ENCODE results near the gene PTPRN. TPM values are rescaled to one million over a fixed set of nuclear protein-coding genes. Genes with fewer than 3 reads are reported as not detected.

PTPRN gene
- total RNA-seq, 1 experiment from 2014 or later = 0.30 TPM

GRCh38 chr2:219293736-219294231, 15.4 kb downstream of the PTPRN start:
- POLR2A ChIA-PET (ENCODE audit: low non-redundant PET) = no interaction called here
- Histone ChIP-seq H3K27me3 (replicated peaks; ENCODE audit: insufficient read depth, low read depth, low read length, poor library complexity) (peaks cover under 1% of the 10 kb centered on the region), H3K9me3 (ENCODE audit: low read depth, low read length, poor library complexity, severe bottlenecking) (no peaks in the 10 kb centered on the region), H3K4me3 (ENCODE audit: low read depth, low read length, poor library complexity, severe bottlenecking) (no peak overlapping the region), H3K4me1 (ENCODE audit: insufficient read depth, low read length, poor library complexity, severe bottlenecking) (peaks cover 7% of the 10 kb centered on the region), H3K27ac (ENCODE audit: low read depth, low read length, poor library complexity, severe bottlenecking) (no peak overlapping the region), H3K36me3 (ENCODE audit: insufficient read depth, low read length, poor library complexity, severe bottlenecking) (no peaks in the 10 kb centered on the region)
- intact Hi-C loops (cut with micrococcal nuclease; ENCODE audit: unreplicated experiment) = loop anchor here (1.0 to 10.0 kb wide), 4 partner anchors 80 to 439 kb away; partner anchors contain the start of genes NHEJ1 and WNT6
- TF ChIP-seq CTCF (conservative IDR thresholded peaks at IDR 0.05; ENCODE audit: low read depth, low read length) (no peak), EZH2 (IDR thresholded peaks at IDR 0.05; ENCODE audit: borderline replicate concordance, low read depth, low read length, poor library complexity, severe bottlenecking) (no peak)
- CTCF ChIA-PET = no interaction called here
- DNase-seq (ENCODE audit: low spot score) = no peak
- BruUV-seq (replicated peaks) = no TSS peak

GRCh38 chr2:219292616-219293015, 16.6 kb downstream of the PTPRN start:
- intact Hi-C loops (cut with micrococcal nuclease; ENCODE audit: unreplicated experiment) = loop anchor here (10.0 kb wide), 2 partner anchors 238 to 438 kb away; partner anchors contain the start of gene WNT6
- ChIA-PET CTCF (no interaction called here), POLR2A (ENCODE audit: low non-redundant PET) (no interaction called here)
- no TSS peak for BruUV-seq (replicated peaks)
- no peak for TF ChIP-seq EZH2 (IDR thresholded peaks at IDR 0.05; ENCODE audit: borderline replicate concordance, low read depth, low read length, poor library complexity, severe bottlenecking)
- Histone ChIP-seq H3K27ac (ENCODE audit: low read depth, low read length, poor library complexity, severe bottlenecking) (no peak overlapping the region), H3K4me3 (ENCODE audit: low read depth, low read length, poor library complexity, severe bottlenecking) (no peak overlapping the region), H3K9me3 (ENCODE audit: low read depth, low read length, poor library complexity, severe bottlenecking) (no peaks in the 10 kb centered on the region), H3K36me3 (ENCODE audit: insufficient read depth, low read length, poor library complexity, severe bottlenecking) (no peaks in the 10 kb centered on the region), H3K27me3 (replicated peaks; ENCODE audit: insufficient read depth, low read depth, low read length, poor library complexity) (no peaks in the 10 kb centered on the region), H3K4me1 (ENCODE audit: insufficient read depth, low read length, poor library complexity, severe bottlenecking) (peaks cover 7% of the 10 kb centered on the region)
- DNase-seq (ENCODE audit: low spot score) = no peak

- no TSS peak for BruUV-seq (replicated peaks)
- TF ChIP-seq EZH2 (IDR thresholded peaks at IDR 0.05; ENCODE audit: borderline replicate concordance, low read depth, low read length, poor library complexity, severe bottlenecking) (no peak), CTCF (conservative IDR thresholded peaks at IDR 0.05; ENCODE audit: low read depth, low read length) (no peak)
- Histone ChIP-seq H3K36me3 (ENCODE audit: insufficient read depth, low read length, poor library complexity, severe bottlenecking) (no peaks in the 10 kb centered on the region), H3K4me1 (ENCODE audit: insufficient read depth, low read length, poor library complexity, severe bottlenecking) (peaks cover 7% of the 10 kb centered on the region), H3K4me3 (ENCODE audit: low read depth, low read length, poor library complexity, severe bottlenecking) (no peak overlapping the region), H3K9me3 (ENCODE audit: low read depth, low read length, poor library complexity, severe bottlenecking) (no peaks in the 10 kb centered on the region), H3K27me3 (replicated peaks; ENCODE audit: insufficient read depth, low read depth, low read length, poor library complexity) (no peaks in the 10 kb centered on the region), H3K27ac (ENCODE audit: low read depth, low read length, poor library complexity, severe bottlenecking) (no peak overlapping the region)
- intact Hi-C loops (cut with micrococcal nuclease; ENCODE audit: unreplicated experiment) = loop anchor here (10.0 kb wide), 2 partner anchors 237 to 437 kb away; partner anchors contain the start of gene WNT6
- DNase-seq (ENCODE audit: low spot score) = no peak
- ChIA-PET POLR2A (ENCODE audit: low non-redundant PET) (no interaction called here), CTCF (no interaction called here)
These were observed 17.2 kb downstream of the PTPRN start for GRCh38 chr2:219291910-219292490.

- Histone ChIP-seq H3K27me3 (replicated peaks; ENCODE audit: insufficient read depth, low read depth, low read length, poor library complexity) (no peaks in the 10 kb centered on the region), H3K4me1 (ENCODE audit: insufficient read depth, low read length, poor library complexity, severe bottlenecking) (peaks cover 7% of the 10 kb centered on the region), H3K4me3 (ENCODE audit: low read depth, low read length, poor library complexity, severe bottlenecking) (no peak overlapping the region), H3K9me3 (ENCODE audit: low read depth, low read length, poor library complexity, severe bottlenecking) (no peaks in the 10 kb centered on the region), H3K27ac (ENCODE audit: low read depth, low read length, poor library complexity, severe bottlenecking) (no peak overlapping the region), H3K36me3 (ENCODE audit: insufficient read depth, low read length, poor library complexity, severe bottlenecking) (no peaks in the 10 kb centered on the region)
- ChIA-PET POLR2A (ENCODE audit: low non-redundant PET) (no interaction called here), CTCF (no interaction called here)
- no TSS peak for BruUV-seq (replicated peaks)
- TF ChIP-seq CTCF (conservative IDR thresholded peaks at IDR 0.05; ENCODE audit: low read depth, low read length) (no peak), EZH2 (IDR thresholded peaks at IDR 0.05; ENCODE audit: borderline replicate concordance, low read depth, low read length, poor library complexity, severe bottlenecking) (no peak)
- intact Hi-C loops (cut with micrococcal nuclease; ENCODE audit: unreplicated experiment) = loop anchor here (10.0 kb wide), 2 partner anchors 237 to 437 kb away; partner anchors contain the start of gene WNT6
- DNase-seq (ENCODE audit: low spot score) = no peak
These were observed 17.8 kb downstream of the PTPRN start for GRCh38 chr2:219291394-219291793.
